NAMALWA (cell line): ENCODE measurements around the gene SLC25A31.
A peak's percentile ranks its signal among the peaks of the same experiment; 100 is the strongest.

ENCODE experiments used
- DNase-seq: peaks from one replicate; pipeline ENCODE4 v3.0.0-alpha.2; 2015; ENCODE audit warnings: low spot score

Gene SLC25A31

GRCh38 chr4:127730142-127730913 is at the start of gene SLC25A31:
Gene SLC25A31, plus strand, starts transcription at chr4:127730400. Its CDS starts 146 bp downstream, at chr4:127730546.
- DNase-seq, result no peak

GRCh38 chr4:127685292-127685691 is 44.9 kb upstream of the SLC25A31 start:
- no peak for DNase-seq

- no peak for DNase-seq
Measured at GRCh38 chr4:127686658-127687057, 43.5 kb upstream of the SLC25A31 start.

GRCh38 chr4:127687580-127687979 is 42.6 kb upstream of the SLC25A31 start:
- DNase-seq, result no peak

GRCh38 chr4:127698789-127699200 is 31.4 kb upstream of the SLC25A31 start:
- no peak for DNase-seq

GRCh38 chr4:127708985-127709384 is 21.2 kb upstream of the SLC25A31 start:
- DNase-seq, result no peak

GRCh38 chr4:127709456-127709855 is 20.7 kb upstream of the SLC25A31 start:
- no peak for DNase-seq

GRCh38 chr4:127731406-127731805 is 1.2 kb downstream of the SLC25A31 start:
- DNase-seq, result no peak

GRCh38 chr4:127732623-127733328 is 2.6 kb downstream of the SLC25A31 start:
- DNase-seq, result peak; percentile 69

GRCh38 chr4:127734976-127735375 is 4.8 kb downstream of the SLC25A31 start:
- DNase-seq, result no peak

GRCh38 chr4:127737295-127737694 is 7.1 kb downstream of the SLC25A31 start:
- no peak for DNase-seq

GRCh38 chr4:127741247-127741646 is 11.0 kb downstream of the SLC25A31 start:
- DNase-seq, result no peak

GRCh38 chr4:127747883-127748282 is 17.7 kb downstream of the SLC25A31 start:
- no peak for DNase-seq

- no peak for DNase-seq
Measured at GRCh38 chr4:127748957-127749356, 18.8 kb downstream of the SLC25A31 start.

GRCh38 chr4:127756906-127757305 is 26.7 kb downstream of the SLC25A31 start:
- no peak for DNase-seq

GRCh38 chr4:127759228-127759820 is 29.1 kb downstream of the SLC25A31 start:
- no peak for DNase-seq

- DNase-seq, result no peak
Measured at GRCh38 chr4:127759893-127760292, 29.7 kb downstream of the SLC25A31 start.

GRCh38 chr4:127771535-127772275 is 41.5 kb downstream of the SLC25A31 start:
- DNase-seq, result no peak

GRCh38 chr4:127772769-127773671 is 42.8 kb downstream of the SLC25A31 start:
- no peak for DNase-seq

GRCh38 chr4:127775843-127776242 is 45.6 kb downstream of the SLC25A31 start:
- DNase-seq, result no peak

- DNase-seq, result no peak
Measured at GRCh38 chr4:127776620-127777019, 46.4 kb downstream of the SLC25A31 start.
